ENCODE measurements around the gene GUCY1A2.

DNA sequence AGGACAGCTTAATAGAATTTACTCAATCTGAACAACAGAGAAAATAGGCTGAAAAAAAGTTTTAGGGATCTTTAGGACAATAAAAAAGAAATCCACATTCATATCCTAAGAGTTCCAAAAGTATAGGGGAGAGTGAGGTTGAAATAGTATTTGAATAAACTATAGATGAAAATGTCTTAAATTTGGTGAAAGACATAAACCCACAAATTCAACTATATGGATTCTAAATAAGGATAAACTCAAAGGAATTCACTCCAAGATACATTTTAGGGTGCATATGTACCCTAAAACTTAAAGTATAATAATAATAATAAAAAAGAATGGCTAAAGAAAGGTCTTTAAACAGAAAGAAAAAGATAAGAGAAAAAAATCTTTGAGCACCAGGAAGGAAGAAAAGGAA is 203.1 kb downstream of the GUCY1A2 start:
- TF ChIP-seq EZH2 (IDR thresholded peaks at IDR 0.05; ENCODE audit: insufficient read depth, poor library complexity, severe bottlenecking) (no peak), EZH2phosphoT487 (IDR thresholded peaks at IDR 0.05; ENCODE audit: insufficient read depth, low read depth) (no peak)

All from GM23248 (cell line).